Tibial nerve (tissue), 4 donors: ENCODE results near the gene BID. TPM values are rescaled to one million over a fixed set of nuclear protein-coding genes. Genes with fewer than 3 reads are reported as not detected.

Source experiments
- DNase-seq, 2 donors: peaks; one replicate each; pipeline ENCODE4 v3.0.0-alpha.2; 2019; ENCODE audit warnings: low spot score in 2 of 2
- H3K27ac ChIP-seq, 4 donors: fragments of 200-600 bp; sonication (generic) in 3 of 4; one replicate each; pipeline ENCODE4 v1.5.1; 2017 to 2019; ENCODE audit warnings: mild to moderate bottlenecking in 1 of 4
- H3K27me3 ChIP-seq, 2 donors: fragments of 200-600 bp; sonication (generic) in 1 of 2; one replicate each; pipeline versions ENCODE4 v1.5.1 to v1.6.0; 2017 to 2019
- H3K36me3 ChIP-seq, 3 donors: fragments of 200-600 bp; sonication (generic); one replicate each; pipeline ENCODE4 v1.5.1; 2018 to 2019
- H3K4me1 ChIP-seq, 4 donors: fragments of 200-600 bp; sonication (generic) in 3 of 4; one replicate each; pipeline ENCODE4 v1.5.1; 2017 to 2019
- H3K4me3 ChIP-seq, 4 donors: fragments of 200-600 bp; sonication (generic) in 3 of 4; one replicate each; pipeline ENCODE4 v1.5.1; 2017 to 2019; ENCODE audit warnings: mild to moderate bottlenecking in 1 of 4, moderate library complexity in 1 of 4
- H3K9me3 ChIP-seq, 4 donors: fragments of 200-600 bp; sonication (generic) in 3 of 4; one replicate each; pipeline ENCODE4 v1.5.1; 2017 to 2019
- CTCF ChIP-seq, 5 experiments: fragments of 200-600 bp in 3 of 5; fragments of 450-650 bp in 2 of 5; sonication (generic) in 3 of 5; IDR thresholded peaks; one replicate each; pipeline ENCODE4 v1.5.1; 2016 to 2019; ENCODE audit warnings: antibody characterized with exemption in 5 of 5, mild to moderate bottlenecking in 3 of 5, moderate library complexity in 2 of 5
- EP300 ChIP-seq, 2 donors: sonication (generic); formaldehyde crosslinking; IDR thresholded peaks; one replicate each; pipeline ENCODE4 v1.6.1; 2017; ENCODE audit warnings: antibody characterized with exemption in 2 of 2, mild to moderate bottlenecking in 1 of 2
- POLR2A ChIP-seq, 2 donors: fragments of 450-650 bp; IDR thresholded peaks; one replicate each; pipeline ENCODE4 v1.6.1; 2017; ENCODE audit warnings: antibody characterized with exemption in 2 of 2, mild to moderate bottlenecking in 2 of 2, moderate library complexity in 2 of 2
- WGBS, 2 donors: methylation state at CpG; one replicate each; pipeline ENCODE4 v1.1.5; 2018; 5-methylcytosine and 5-hydroxymethylcytosine counted together
- small RNA-seq: library from RNA; depleted of rRNA; stranded (forward); fragments of <200 nt; gene quantifications from one replicate; pipeline ENCODE3, GENCODE V24; 2016
- total RNA-seq, 4 donors: library from RNA; depleted of rRNA; stranded (reverse); fragments of >200 nt; gene quantifications; one replicate each; pipeline ENCODE4 v1.1.0, GENCODE V29; 2016

BID gene
- total RNA-seq, 4 donors from 2014 or later, result 6.3 to 47.1 (median 13.7) TPM

GRCh38 chr22:17695986-17696385 lies 78.3 kb downstream of the BID start:
- TF ChIP-seq EP300 (IDR thresholded peaks at IDR 0.05), result no peak
- no peak for TF ChIP-seq POLR2A (IDR thresholded peaks at IDR 0.05)
- TF ChIP-seq CTCF (IDR thresholded peaks at IDR 0.05), result no peak
- WGBS, 2 donors, result 71 to 74% methylated on average over 5 of the region's 5 CpGs
- no peak for DNase-seq

DNA sequence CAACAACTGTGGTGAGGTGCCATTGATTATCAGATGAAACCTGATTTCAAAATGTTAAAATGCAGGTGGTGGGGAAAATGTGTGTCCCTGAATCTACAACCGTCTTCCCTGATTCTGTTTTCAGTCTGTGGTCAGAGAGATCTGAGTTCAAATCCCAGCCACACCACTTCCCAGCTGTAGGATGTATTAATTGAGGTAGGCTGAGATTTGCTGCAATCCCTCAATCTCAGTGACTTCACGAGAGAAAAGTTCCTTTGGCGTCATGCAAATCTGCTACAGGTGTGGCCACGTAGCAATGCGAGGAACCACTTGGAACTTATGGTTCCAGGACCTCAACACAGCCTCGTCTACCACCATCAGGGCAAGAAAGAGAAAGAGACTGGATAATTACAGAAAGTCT lies 79.5 kb downstream of the BID start:
- DNase-seq, result no peak
- TF ChIP-seq EP300 (IDR thresholded peaks at IDR 0.05) (no peak), CTCF (IDR thresholded peaks at IDR 0.05) (no peak), POLR2A (IDR thresholded peaks at IDR 0.05) (no peak)
- H3K36me3 ChIP-seq, result peaks cover 0 to 21% (median 0%) of the 10 kb centered on the region in 3 donors
- no peaks in the 10 kb centered on the region for H3K27me3 ChIP-seq
- WGBS, 2 donors, result 93 to 95% methylated on average over 6 of the region's 6 CpGs
- no peak overlapping the region for H3K27ac ChIP-seq
- no peaks in the 10 kb centered on the region for H3K9me3 ChIP-seq
- no peaks in the 10 kb centered on the region for H3K4me1 ChIP-seq
- no peak overlapping the region for H3K4me3 ChIP-seq

More at GRCh38 chr22:17695986-17696385, 78.3 kb downstream of the BID start:
- H3K27ac ChIP-seq, result no peak overlapping the region
- H3K27me3 ChIP-seq, result no peaks in the 10 kb centered on the region
- H3K4me1 ChIP-seq, result peaks cover 0 to 8% (median 0%) of the 10 kb centered on the region in 4 donors
- H3K9me3 ChIP-seq, result no peaks in the 10 kb centered on the region
- H3K4me3 ChIP-seq, result no peak overlapping the region
- H3K36me3 ChIP-seq, result peaks cover 0 to 19% (median 0%) of the 10 kb centered on the region in 3 donors

DNA sequence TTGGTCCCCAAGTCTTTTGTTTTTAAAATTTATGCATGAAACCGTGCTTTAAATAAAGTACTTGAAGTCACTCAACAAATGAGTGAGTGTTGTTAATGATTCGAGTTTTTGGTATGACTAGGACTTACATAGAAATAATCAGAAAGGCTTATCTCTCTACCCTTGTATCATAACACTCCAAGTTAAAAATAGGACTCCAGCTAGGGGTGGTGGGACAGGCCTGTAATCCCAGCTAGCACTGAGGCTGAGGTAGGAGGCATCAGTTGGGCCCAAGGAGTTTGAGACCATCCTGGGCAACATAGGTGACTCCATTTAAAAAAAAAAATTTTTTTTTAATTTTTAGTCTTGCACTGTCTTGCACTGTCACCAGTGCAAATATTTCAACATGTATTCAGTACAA lies 80.1 kb downstream of the BID start:
- no peak for DNase-seq
- H3K27me3 ChIP-seq, result no peaks in the 10 kb centered on the region
- no peak overlapping the region for H3K27ac ChIP-seq
- H3K4me3 ChIP-seq, result no peak overlapping the region
- TF ChIP-seq EP300 (IDR thresholded peaks at IDR 0.05) (no peak), POLR2A (IDR thresholded peaks at IDR 0.05) (no peak), CTCF (IDR thresholded peaks at IDR 0.05) (no peak)
- H3K9me3 ChIP-seq, result no peaks in the 10 kb centered on the region
- no peaks in the 10 kb centered on the region for H3K4me1 ChIP-seq
- H3K36me3 ChIP-seq, result peaks cover 0 to 26% (median 0%) of the 10 kb centered on the region in 3 donors
- WGBS, 2 donors, result 83 to 86% methylated on average over 2 of the region's 2 CpGs

GRCh38 chr22:17692841-17693240 lies 81.4 kb downstream of the BID start:
- no peaks in the 10 kb centered on the region for H3K9me3 ChIP-seq
- H3K4me3 ChIP-seq, result no peak overlapping the region
- TF ChIP-seq POLR2A (IDR thresholded peaks at IDR 0.05) (no peak), EP300 (IDR thresholded peaks at IDR 0.05) (no peak), CTCF (IDR thresholded peaks at IDR 0.05) (no peak)
- no peak for DNase-seq
- H3K36me3 ChIP-seq, result peaks cover 0 to 31% (median 0%) of the 10 kb centered on the region in 3 donors
- WGBS, 2 donors, result 81 to 82% methylated on average over 4 of the region's 4 CpGs
- H3K27ac ChIP-seq, result no peak overlapping the region
- H3K4me1 ChIP-seq, result no peaks in the 10 kb centered on the region
- H3K27me3 ChIP-seq, result no peaks in the 10 kb centered on the region

DNA sequence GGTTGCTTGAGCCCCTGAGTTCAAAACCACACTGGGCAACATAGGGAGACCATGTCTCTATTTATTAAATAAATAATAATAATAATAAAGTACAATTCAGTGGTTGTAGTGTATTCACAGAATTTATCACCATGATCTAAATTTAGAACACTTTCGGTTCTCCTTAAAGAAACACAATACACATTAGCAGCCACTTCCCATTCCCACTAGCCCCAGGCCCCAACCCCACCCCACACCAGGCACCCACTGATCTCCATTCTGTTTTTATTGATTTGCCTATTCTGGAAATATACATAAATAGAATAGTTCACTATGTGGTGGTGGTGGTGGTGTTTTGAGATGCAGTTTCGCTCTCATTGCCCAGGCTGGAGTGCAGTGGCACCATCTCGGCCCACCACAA lies 90.0 kb downstream of the BID start:
- DNase-seq, result no peak
- H3K9me3 ChIP-seq, result no peaks in the 10 kb centered on the region
- 80 to 81% methylated on average over 3 of the region's 3 CpGs for WGBS, 2 donors
- H3K4me3 ChIP-seq, result no peak overlapping the region
- H3K27ac ChIP-seq, result no peak overlapping the region
- H3K27me3 ChIP-seq, result no peaks in the 10 kb centered on the region
- H3K36me3 ChIP-seq, result peaks cover 0 to 41% (median 0%) of the 10 kb centered on the region in 3 donors
- TF ChIP-seq EP300 (IDR thresholded peaks at IDR 0.05) (no peak), POLR2A (IDR thresholded peaks at IDR 0.05) (no peak), CTCF (IDR thresholded peaks at IDR 0.05) (no peak)
- H3K4me1 ChIP-seq, result peaks cover 0 to 6% (median 0%) of the 10 kb centered on the region in 4 donors

Small RNAs within 50 kb of the gene (small RNA-seq; reads per million reads assigned to genes)
- not detected for gene MIR3198-1

Other genes starting within 250 kb of the BID start
- 1 to 10 TPM; 2.2 to 5.9 (median 4.8) TPM for gene SLC25A18, start 211.0 kb downstream of the BID start, total RNA-seq
- 100 to 1,000 TPM in 3 of 4 donors, 10 to 100 TPM in 1; 94.3 to 138 (median 120) TPM for gene ATP6V1E1, start 145.7 kb downstream of the BID start, total RNA-seq
- 10 to 100 TPM; 47.4 to 74.7 (median 60.9) TPM for gene BCL2L13, start 135.7 kb downstream of the BID start, total RNA-seq